ENCODE measurements around the gene KCMF1. TPM values are rescaled to one million over a fixed set of nuclear protein-coding genes. Genes with fewer than 3 reads are reported as not detected.

KCMF1 gene
- total and polyA plus RNA-seq, 9 of the 15 experiments (the other 6 are each of a cell fraction or from before 2014, with no cell fraction given) = 6.8 to 88.2 (median 46.5) TPM

GRCh38 chr2:85073033-85073432, 102.1 kb downstream of the KCMF1 start:
- FAIRE-seq = no peak
- H3K4me2 ChIP-seq (ENCODE audit: insufficient read depth, low read length) = no peak overlapping the region
- no peak for ATAC-seq
- no peak overlapping the region for H2AFZ ChIP-seq (ENCODE audit: low read depth, low read length)
- no peaks in the 10 kb centered on the region for H3K9me1 ChIP-seq (ENCODE audit: control insufficient read depth, insufficient read depth, low read length)
- WGBS (ENCODE audit: insufficient coverage, low coverage, missing lambda C conversion rate) = 2% methylated on average over 3 of the region's 3 CpGs
- TF ChIP-seq HDAC6 (IDR thresholded peaks at IDR 0.05; ENCODE audit: low read depth, low read length) (no peak), TEAD2 (tag; IDR thresholded peaks at IDR 0.05) (no peak), U2AF1 (optimal IDR thresholded peaks at IDR 0.05; ENCODE audit: low read depth, low read length) (no peak), SUPT5H (IDR thresholded peaks at IDR 0.05) (no peak), SREBF2 (CRISPR knock-in tag; IDR thresholded peaks at IDR 0.05) (no peak), JUN (IDR thresholded peaks at IDR 0.05; ENCODE audit: borderline replicate concordance, low read depth, low read length) (no peak), JUN (CRISPR knock-in tag; IDR thresholded peaks at IDR 0.05; ENCODE audit: borderline replicate concordance) (no peak), THRAP3 (IDR thresholded peaks at IDR 0.05; ENCODE audit: borderline replicate concordance) (no peak), NONO (IDR thresholded peaks at IDR 0.05; ENCODE audit: low read depth in 2 of 2, low read length in 1 of 2) (no peak), ZBTB8A (IDR thresholded peaks at IDR 0.05; ENCODE audit: partially characterized antibody) (no peak), MYC (IDR thresholded peaks at IDR 0.05; ENCODE audit: low read depth, low read length) (no peak), MYC (CRISPR knock-in tag; IDR thresholded peaks at IDR 0.05; ENCODE audit: borderline replicate concordance, low read depth) (no peak), LCOR (CRISPR knock-in tag; IDR thresholded peaks at IDR 0.05) (no peak), RFX1 (IDR thresholded peaks at IDR 0.05) (no peak), ATF4 (CRISPR knock-in tag; IDR thresholded peaks at IDR 0.05) (no peak), ZNF41 (CRISPR knock-in tag; conservative IDR thresholded peaks at IDR 0.05) (no peak)
- H3K9ac ChIP-seq (ENCODE audit: insufficient read depth in 1 of 2, low read depth in 2 of 2, low read length in 2 of 2) = no peak overlapping the region
- H4K20me1 ChIP-seq (replicated peaks; ENCODE audit: control insufficient read depth, insufficient read depth, low read length) = no peaks in the 10 kb centered on the region
- in situ Hi-C loops (cut with MboI) (no loop called here), intact Hi-C loops (cut with micrococcal nuclease) (no loop called here)
- no peak overlapping the region for H3K27ac ChIP-seq (ENCODE audit: extremely low read depth, low read depth, low read length)
- no TSS peak for BruUV-seq (replicated peaks)
- H3K36me3 ChIP-seq (ENCODE audit: control insufficient read depth, insufficient read depth, low read length) = no peaks in the 10 kb centered on the region
- no peaks in the 10 kb centered on the region for H3K4me1 ChIP-seq (replicated peaks in 1 of 2; ENCODE audit: control insufficient read depth in 2 of 2, insufficient read depth in 2 of 2, low read length in 2 of 2)
- CTCF ChIA-PET (ENCODE audit: low intra/inter-chr PET ratio) = no interaction called here
- H3K79me2 ChIP-seq (ENCODE audit: control insufficient read depth, insufficient read depth, low read length) = no peaks in the 10 kb centered on the region
- no peak for DNase-seq (ENCODE audit: extremely low read depth in 1 of 4, low spot score in 3 of 4)
- no peaks in the 10 kb centered on the region for H3K9me3 ChIP-seq (replicated peaks; ENCODE audit: control insufficient read depth, insufficient read depth, low read depth, low read length)
- H3K27me3 ChIP-seq (ENCODE audit: control insufficient read depth in 2 of 2, insufficient read depth in 2 of 2, low read length in 2 of 2) = peaks cover 20 to 22% of the 10 kb centered on the region in 2 experiments; a peak in 4 of 5 replicates
- H3K4me3 ChIP-seq = no peak overlapping the region
- POLR2A ChIA-PET = interaction anchor here (0.7 kb wide), 2 partner anchors 44 to 561 kb away, joined by 3 to 4 read pairs; no protein-coding TSS in a partner anchor

Data from K562 (cell line).